ENCODE results near the gene PARVB.

DNA sequence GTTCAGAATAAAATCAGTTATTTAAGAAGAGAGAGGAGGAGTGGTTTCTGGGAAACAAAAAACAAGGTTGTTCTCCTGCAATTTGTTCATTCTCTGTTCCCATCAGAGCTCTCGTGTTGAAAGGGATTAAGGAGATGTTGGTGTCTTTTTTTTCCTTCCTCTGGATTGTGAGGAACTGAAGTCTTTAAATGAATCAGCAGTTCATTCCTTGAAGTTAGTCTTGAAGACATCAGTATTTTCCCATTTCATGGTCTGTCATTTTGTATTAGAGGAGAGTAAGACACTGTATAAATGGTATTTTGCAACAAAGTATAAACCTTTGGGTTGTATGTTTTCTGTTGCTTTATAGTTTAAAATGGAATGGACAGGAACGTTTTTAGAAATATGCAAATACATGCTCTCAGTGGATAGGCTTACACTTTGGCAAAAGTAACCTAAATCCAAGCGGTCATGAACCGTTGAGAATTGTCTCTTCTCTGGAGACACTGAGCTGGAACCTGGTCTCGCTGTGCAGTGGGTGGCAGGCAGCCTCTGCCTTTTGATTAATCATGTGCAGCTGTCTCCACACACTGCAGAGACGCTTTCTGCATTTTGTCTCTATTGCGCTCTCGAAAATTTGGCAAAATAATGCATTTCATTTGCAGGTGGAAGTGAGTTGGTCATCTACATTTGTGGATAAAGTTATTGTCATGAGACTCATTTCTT lies 35.8 kb upstream of the PARVB start:
- TF ChIP-seq CTCF (tag by site-specific recombination; IDR thresholded peaks at IDR 0.05) = no peak
- TF ChIP-seq ZNF24 (tag by site-specific recombination; IDR thresholded peaks at IDR 0.05) = no peak
- no peak for TF ChIP-seq TCF7L2 (IDR thresholded peaks at IDR 0.05; ENCODE audit: borderline replicate concordance, low read depth, low read length)
- no peak for TF ChIP-seq ZNF776 (tag by site-specific recombination; IDR thresholded peaks at IDR 0.05; ENCODE audit: borderline replicate concordance)
- no peak for TF ChIP-seq ZNF623 (tag by site-specific recombination; IDR thresholded peaks at IDR 0.05)

Measured in HEK293 (cell line).